OCI-LY1 (cell line): ENCODE data around the gene TTLL11.

Experiments used
- H2AFZ ChIP-seq: fragments of 200-600 bp; sonication (generic), shearing (Covaris generic); 2 replicates; pipeline ENCODE4 v1.6.0; 2014; ENCODE audit warnings: antibody characterized with exemption, mild to moderate bottlenecking, low read length
- H3F3A ChIP-seq: fragments of 200-600 bp; sonication (generic), shearing (Covaris generic); 2 replicates; pipeline ENCODE4 v1.6.0; 2014; ENCODE audit warnings: mild to moderate bottlenecking, antibody characterized with exemption, low read length, moderate library complexity; ENCODE audit not compliant: insufficient read depth
- H3K27ac ChIP-seq: fragments of 200-600 bp; sonication (generic); 2 replicates; pipeline ENCODE4 v1.5.1; 2014; ENCODE audit warnings: low read length, mixed run types, mild to moderate bottlenecking, low read depth; ENCODE audit not compliant: poor library complexity, severe bottlenecking
- H3K27me3 ChIP-seq: fragments of 200-600 bp; sonication (generic); 2 replicates; pipeline ENCODE4 v1.6.0; 2014; ENCODE audit warnings: antibody characterized with exemption, mild to moderate bottlenecking, low read length, moderate library complexity; ENCODE audit not compliant: insufficient read depth
- H3K36me3 ChIP-seq: fragments of 200-600 bp; sonication (generic); 2 replicates; pipeline ENCODE4 v1.6.1; 2014; ENCODE audit warnings: mild to moderate bottlenecking, antibody characterized with exemption, low read length, moderate library complexity, mixed read lengths; ENCODE audit not compliant: insufficient read depth
- H3K4me1 ChIP-seq: fragments of 200-600 bp; sonication (generic); 2 replicates; pipeline ENCODE4 v1.5.1; 2014; ENCODE audit warnings: mild to moderate bottlenecking, low read length, moderate library complexity; ENCODE audit not compliant: insufficient read depth, severe bottlenecking
- H3K4me2 ChIP-seq: fragments of 200-600 bp; sonication (generic), shearing (Covaris generic); 2 replicates; pipeline ENCODE4 v1.6.1; 2014; ENCODE audit warnings: low read length
- H3K4me3 ChIP-seq: fragments of 200-600 bp; sonication (generic); 2 replicates; pipeline ENCODE4 v1.5.1; 2014; ENCODE audit warnings: low read length, low read depth, mild to moderate bottlenecking, mixed read lengths; ENCODE audit not compliant: poor library complexity, severe bottlenecking
- H3K79me2 ChIP-seq: fragments of 200-600 bp; shearing (Covaris generic); 2 replicates; pipeline ENCODE4 v1.6.1; 2016; ENCODE audit warnings: mixed run types, low read length, mixed read lengths; ENCODE audit not compliant: insufficient read depth
- H3K9ac ChIP-seq: fragments of 200-600 bp; sonication (generic), shearing (Covaris generic); 2 replicates; pipeline ENCODE4 v1.6.1; 2014; ENCODE audit warnings: mild to moderate bottlenecking, low read length, mixed read lengths
- H3K9me2 ChIP-seq: fragments of 200-600 bp; sonication (generic), shearing (Covaris generic); 2 replicates; pipeline ENCODE4 v1.6.1; 2014; ENCODE audit warnings: low read depth, mild to moderate bottlenecking, low read length, mixed read lengths
- H3K9me3 ChIP-seq: fragments of 200-600 bp; shearing (Covaris generic); 2 replicates; pipeline ENCODE4 v1.6.1; 2014; ENCODE audit warnings: low read length, mixed read lengths
- H4K20me1 ChIP-seq: fragments of 200-600 bp; sonication (generic), shearing (Covaris generic); 2 replicates; pipeline ENCODE4 v1.6.0; 2016; ENCODE audit warnings: mild to moderate bottlenecking, low read length; ENCODE audit not compliant: insufficient read depth
- CTCF ChIP-seq: fragments of 200-600 bp; sonication (generic), shearing (Covaris generic); IDR thresholded peaks from 2 replicates; pipeline ENCODE4 v1.5.1; 2017; ENCODE audit warnings: mild to moderate bottlenecking, antibody characterized with exemption, low read length, moderate library complexity, mixed read lengths
- EZH2 ChIP-seq: fragments of 200-600 bp; sonication (generic), shearing (Covaris generic); IDR thresholded peaks from 2 replicates; pipeline ENCODE4 v1.8.0; 2017; ENCODE audit warnings: borderline replicate concordance, mixed run types, mild to moderate bottlenecking, antibody characterized with exemption, low read length, moderate library complexity, mixed read lengths

TTLL11 gene

GRCh38 chr9:122056484-122056883, 36.6 kb downstream of the TTLL11 start:
- H3K9me3 ChIP-seq: no peaks in the 10 kb centered on the region
- H3K36me3 ChIP-seq: no peaks in the 10 kb centered on the region
- H3K9me2 ChIP-seq: no peaks in the 10 kb centered on the region
- no peaks in the 10 kb centered on the region for H3K27me3 ChIP-seq
- no peaks in the 10 kb centered on the region for H3K4me1 ChIP-seq
- H3K4me2 ChIP-seq: no peak overlapping the region
- no peaks in the 10 kb centered on the region for H4K20me1 ChIP-seq
- H3K27ac ChIP-seq: no peak overlapping the region
- H3K9ac ChIP-seq: no peak overlapping the region
- H3K4me3 ChIP-seq: no peak overlapping the region
- no peaks in the 10 kb centered on the region for H3K79me2 ChIP-seq
- no peak overlapping the region for H2AFZ ChIP-seq
- TF ChIP-seq EZH2 (no peak), CTCF (no peak)
- no peaks in the 10 kb centered on the region for H3F3A ChIP-seq

- H3K79me2 ChIP-seq: no peaks in the 10 kb centered on the region
- no peak overlapping the region for H3K4me2 ChIP-seq
- H3K9me2 ChIP-seq: no peaks in the 10 kb centered on the region
- no peak overlapping the region for H2AFZ ChIP-seq
- H3K9me3 ChIP-seq: no peaks in the 10 kb centered on the region
- H3K9ac ChIP-seq: no peak overlapping the region
- no peak overlapping the region for H3K4me3 ChIP-seq
- no peak for TF ChIP-seq EZH2
- no peak for TF ChIP-seq CTCF
- no peaks in the 10 kb centered on the region for H4K20me1 ChIP-seq
- H3K36me3 ChIP-seq: no peaks in the 10 kb centered on the region
- no peak overlapping the region for H3K27ac ChIP-seq
- no peaks in the 10 kb centered on the region for H3K4me1 ChIP-seq
- no peaks in the 10 kb centered on the region for H3K27me3 ChIP-seq
- H3F3A ChIP-seq: no peaks in the 10 kb centered on the region
Observed at GRCh38 chr9:122055701-122056100, 37.4 kb downstream of the TTLL11 start.

- no peaks in the 10 kb centered on the region for H3K9me2 ChIP-seq
- no peaks in the 10 kb centered on the region for H4K20me1 ChIP-seq
- no peaks in the 10 kb centered on the region for H3K9me3 ChIP-seq
- no peak overlapping the region for H3K4me3 ChIP-seq
- no peak overlapping the region for H3K27ac ChIP-seq
- H3K79me2 ChIP-seq: no peaks in the 10 kb centered on the region
- no peak overlapping the region for H3K4me2 ChIP-seq
- H3K9ac ChIP-seq: no peak overlapping the region
- H2AFZ ChIP-seq: no peak overlapping the region
- no peaks in the 10 kb centered on the region; the same call in 1 of the 2 replicates for H3K27me3 ChIP-seq
- H3K36me3 ChIP-seq: no peaks in the 10 kb centered on the region
- TF ChIP-seq CTCF (no peak), EZH2 (no peak)
- no peaks in the 10 kb centered on the region for H3F3A ChIP-seq
- peaks cover 5% of the 10 kb centered on the region for H3K4me1 ChIP-seq
Observed at GRCh38 chr9:122053567-122054350, 39.3 kb downstream of the TTLL11 start.
